ENCODE results near the gene APBA2.

DNA sequence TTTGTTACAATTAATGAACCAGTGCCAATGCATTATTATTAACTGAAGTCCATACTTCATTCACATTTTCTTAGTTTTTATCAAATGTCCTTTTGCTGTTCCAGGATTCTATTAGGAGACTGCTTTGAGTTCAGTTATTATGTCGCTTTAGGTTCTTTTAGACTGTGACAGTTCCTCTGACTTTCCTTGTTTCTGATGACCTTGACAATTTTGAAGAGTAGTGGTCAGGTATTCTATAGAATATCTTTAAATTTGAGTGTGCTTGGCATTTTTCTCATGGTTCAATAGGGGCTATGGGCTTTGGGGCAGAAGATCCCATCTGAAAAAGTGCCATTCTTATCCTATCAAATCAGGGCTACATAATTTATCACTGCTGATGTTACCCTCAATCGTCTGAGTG is 126.3 kb downstream of the APBA2 start:
- TF ChIP-seq, protein P1, sequence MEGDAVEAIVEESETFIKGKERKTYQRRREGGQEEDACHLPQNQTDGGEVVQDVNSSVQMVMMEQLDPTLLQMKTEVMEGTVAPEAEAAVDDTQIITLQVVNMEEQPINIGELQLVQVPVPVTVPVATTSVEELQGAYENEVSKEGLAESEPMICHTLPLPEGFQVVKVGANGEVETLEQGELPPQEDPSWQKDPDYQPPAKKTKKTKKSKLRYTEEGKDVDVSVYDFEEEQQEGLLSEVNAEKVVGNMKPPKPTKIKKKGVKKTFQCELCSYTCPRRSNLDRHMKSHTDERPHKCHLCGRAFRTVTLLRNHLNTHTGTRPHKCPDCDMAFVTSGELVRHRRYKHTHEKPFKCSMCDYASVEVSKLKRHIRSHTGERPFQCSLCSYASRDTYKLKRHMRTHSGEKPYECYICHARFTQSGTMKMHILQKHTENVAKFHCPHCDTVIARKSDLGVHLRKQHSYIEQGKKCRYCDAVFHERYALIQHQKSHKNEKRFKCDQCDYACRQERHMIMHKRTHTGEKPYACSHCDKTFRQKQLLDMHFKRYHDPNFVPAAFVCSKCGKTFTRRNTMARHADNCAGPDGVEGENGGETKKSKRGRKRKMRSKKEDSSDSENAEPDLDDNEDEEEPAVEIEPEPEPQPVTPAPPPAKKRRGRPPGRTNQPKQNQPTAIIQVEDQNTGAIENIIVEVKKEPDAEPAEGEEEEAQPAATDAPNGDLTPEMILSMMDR (IDR thresholded peaks at IDR 0.05; ENCODE audit: low read depth, low read length) = no peak
- TF ChIP-seq EZH2phosphoT487 (IDR thresholded peaks at IDR 0.05; ENCODE audit: low read depth) = no peak
